MM.1S (cell line): ENCODE results near the gene CSNK1D.
"Not testable (repeated sequence)": the region's sequence is repeated elsewhere in the genome, so short reads cannot be mapped to it uniquely, and the experiment has no call there.

Source experiments
- DNase-seq: peaks from one replicate; pipeline ENCODE4 v3.0.0-alpha.2; 2015
- H2AFZ ChIP-seq: fragments of 300-600 bp; sonication (generic); 2 replicates; pipeline ENCODE4 v1.6.0; 2016; ENCODE audit warnings: antibody characterized with exemption, low read length
- H3F3A ChIP-seq: fragments of 300-600 bp; sonication (generic); 2 replicates; pipeline ENCODE4 v1.6.1; 2016; ENCODE audit warnings: mild to moderate bottlenecking, antibody characterized with exemption, low read length, moderate library complexity, mixed read lengths; ENCODE audit not compliant: insufficient read depth
- H3K27ac ChIP-seq: fragments of 300-600 bp; sonication (generic); 2 replicates; pipeline ENCODE4 v1.5.1; 2016; ENCODE audit warnings: mild to moderate bottlenecking, low read length
- H3K27me3 ChIP-seq: fragments of 300-600 bp; sonication (generic); replicated peaks from 2 replicates; pipeline ENCODE4 v1.6.0; 2016; ENCODE audit warnings: low read length; ENCODE audit not compliant: insufficient read depth
- H3K36me3 ChIP-seq: fragments of 300-600 bp; sonication (generic); replicated peaks from 2 replicates; pipeline ENCODE4 v1.6.1; 2016; ENCODE audit warnings: mild to moderate bottlenecking, low read length, mixed read lengths; ENCODE audit not compliant: insufficient read depth
- H3K4me1 ChIP-seq: fragments of 300-600 bp; sonication (generic); 2 replicates; pipeline ENCODE4 v1.6.1; 2016; ENCODE audit warnings: low read length, mixed read lengths
- H3K4me2 ChIP-seq: fragments of 300-600 bp; sonication (generic); 2 replicates; pipeline ENCODE4 v1.6.0; 2016; ENCODE audit warnings: low read depth, low read length
- H3K4me3 ChIP-seq: fragments of 300-600 bp; sonication (generic); 2 replicates; pipeline ENCODE4 v1.5.1; 2016; ENCODE audit warnings: low read length, mixed read lengths
- H3K79me2 ChIP-seq: fragments of 300-600 bp; sonication (generic); 2 replicates; pipeline ENCODE4 v1.6.1; 2016; ENCODE audit warnings: mixed run types, low read length, mixed read lengths
- H3K9ac ChIP-seq: fragments of 300-600 bp; sonication (generic); 2 replicates; pipeline ENCODE4 v1.6.1; 2016; ENCODE audit warnings: low read length, mixed read lengths
- H3K9me2 ChIP-seq: fragments of 300-600 bp; sonication (generic); replicated peaks from 2 replicates; pipeline ENCODE4 v1.6.1; 2016; ENCODE audit warnings: mild to moderate bottlenecking, low read length, mixed read lengths; ENCODE audit not compliant: insufficient read depth
- H3K9me3 ChIP-seq: fragments of 300-600 bp; sonication (generic); replicated peaks from 2 replicates; pipeline ENCODE4 v1.6.1; 2016; ENCODE audit warnings: mild to moderate bottlenecking, low read length, mixed read lengths; ENCODE audit not compliant: insufficient read depth
- H4K20me1 ChIP-seq: fragments of 300-600 bp; sonication (generic); 2 replicates; pipeline ENCODE4 v1.6.1; 2016; ENCODE audit warnings: mild to moderate bottlenecking, low read length, moderate library complexity, mixed read lengths; ENCODE audit not compliant: insufficient read depth
- CTCF ChIP-seq: fragments of 300-600 bp; sonication (generic); IDR thresholded peaks from 2 replicates; pipeline ENCODE4 v1.5.1; 2016; ENCODE audit warnings: antibody characterized with exemption, low read length, mixed read lengths
- EZH2 ChIP-seq: fragments of 300-600 bp; sonication (generic); optimal IDR thresholded peaks from 2 replicates; pipeline ENCODE3; 2017; ENCODE audit warnings: low read depth, mild to moderate bottlenecking, antibody characterized with exemption, low read length, mixed read lengths
- EZH2phosphoT487 ChIP-seq: fragments of 300-600 bp; sonication (generic); IDR thresholded peaks from 2 replicates; pipeline ENCODE4 v1.6.1; 2018; ENCODE audit warnings: antibody characterized with exemption, low read length

The CSNK1D gene

GRCh38 chr17:82262344-82262743 is 11.2 kb downstream of the CSNK1D start:
- H3F3A ChIP-seq = no peaks in the 10 kb centered on the region
- no peak overlapping the region for H3K9ac ChIP-seq
- H3K36me3 ChIP-seq = peaks cover 14% of the 10 kb centered on the region
- no peak overlapping the region for H3K27ac ChIP-seq
- no peak overlapping the region for H2AFZ ChIP-seq
- H3K4me2 ChIP-seq = no peak overlapping the region
- no peak for TF ChIP-seq CTCF
- no peak for DNase-seq
- no peak overlapping the region for H3K4me3 ChIP-seq
- H3K79me2 ChIP-seq = peaks cover 86% of the 10 kb centered on the region
- H3K9me3 ChIP-seq = no peaks in the 10 kb centered on the region
- no peaks in the 10 kb centered on the region for H3K9me2 ChIP-seq
- H4K20me1 ChIP-seq = no peaks in the 10 kb centered on the region
- H3K4me1 ChIP-seq = no peaks in the 10 kb centered on the region
- H3K27me3 ChIP-seq = no peaks in the 10 kb centered on the region

- not testable (repeated sequence) for H3K9me2 ChIP-seq, H4K20me1 ChIP-seq, H3K27me3 ChIP-seq, H3K27ac ChIP-seq, DNase-seq, H3K9ac ChIP-seq, H3K4me3 ChIP-seq, H2AFZ ChIP-seq, H3F3A ChIP-seq, H3K4me2 ChIP-seq, H3K9me3 ChIP-seq, H3K4me1 ChIP-seq
- Histone ChIP-seq H3K79me2 (peaks cover 86% of the 10 kb centered on the region), H3K36me3 (peaks cover 13% of the 10 kb centered on the region)
Observed at GRCh38 chr17:82259972-82260961, 13.2 kb downstream of the CSNK1D start.

GRCh38 chr17:82258555-82258954 is 14.9 kb downstream of the CSNK1D start:
- no peaks in the 10 kb centered on the region for H4K20me1 ChIP-seq
- no peak for TF ChIP-seq EZH2
- TF ChIP-seq CTCF = no peak
- no peak for TF ChIP-seq EZH2phosphoT487
- H3K79me2 ChIP-seq = peaks cover 76% of the 10 kb centered on the region

GRCh38 chr17:82257473-82257872 is 16.0 kb downstream of the CSNK1D start:
- H3K27ac ChIP-seq = no peak overlapping the region
- no peak for DNase-seq

More at GRCh38 chr17:82258555-82258954, 14.9 kb downstream of the CSNK1D start:
- Histone ChIP-seq H3K9me2 (no peaks in the 10 kb centered on the region), H3K4me2 (no peak overlapping the region), H3K27ac (no peak overlapping the region), H3K9ac (no peak overlapping the region), H3K4me1 (no peaks in the 10 kb centered on the region), H3K4me3 (no peak overlapping the region), H3K27me3 (no peaks in the 10 kb centered on the region), H3K9me3 (no peaks in the 10 kb centered on the region), H2AFZ (no peak overlapping the region), H3F3A (no peaks in the 10 kb centered on the region), H3K36me3 (peaks cover 8% of the 10 kb centered on the region)
- DNase-seq = no peak

More at GRCh38 chr17:82257473-82257872, 16.0 kb downstream of the CSNK1D start:
- Histone ChIP-seq H3K36me3 (peaks cover 12% of the 10 kb centered on the region), H3K79me2 (peaks cover 76% of the 10 kb centered on the region), H3K9ac (no peak overlapping the region), H3K4me3 (no peak overlapping the region), H3K27me3 (no peaks in the 10 kb centered on the region), H3K4me2 (no peak overlapping the region), H4K20me1 (no peaks in the 10 kb centered on the region), H3K9me3 (no peaks in the 10 kb centered on the region), H3F3A (no peaks in the 10 kb centered on the region), H3K4me1 (no peaks in the 10 kb centered on the region), H2AFZ (no peak overlapping the region), H3K9me2 (no peaks in the 10 kb centered on the region)
- no peak for TF ChIP-seq EZH2phosphoT487
- TF ChIP-seq CTCF = no peak
- no peak for TF ChIP-seq EZH2
